ENCODE data around the gene SMIM12. TPM values are rescaled to one million over a fixed set of nuclear protein-coding genes. Genes with fewer than 3 reads are reported as not detected.

The SMIM12 gene
- polyA plus RNA-seq, 4 donors: 30.9 to 40.0 (median 33.1) TPM

- no peak for DNase-seq (ENCODE audit: low read depth in 4 of 4, low spot score in 2 of 4)
Observed at GRCh38 chr1:34808051-34808810, 51.3 kb downstream of the SMIM12 start.

- no peak for DNase-seq (ENCODE audit: low read depth in 4 of 4, low spot score in 2 of 4)
Observed at GRCh38 chr1:34806396-34806795, 53.2 kb downstream of the SMIM12 start.

- DNase-seq (ENCODE audit: low read depth in 4 of 4, low spot score in 2 of 4): no peak
Observed at GRCh38 chr1:34803770-34804169, 55.8 kb downstream of the SMIM12 start.

Other genes with a start within 250 kb of the SMIM12 start
- gene GJB5, start 104.7 kb downstream of the SMIM12 start, polyA plus RNA-seq (ENCODE audit: insufficient read length in 4 of 4): under 1 TPM in 3 of 4 donors, not detected in 1; 0.22 to 0.51 (median 0.30) TPM
- gene GJB4, start 100.0 kb downstream of the SMIM12 start, polyA plus RNA-seq (ENCODE audit: insufficient read length in 4 of 4): under 1 TPM in 3 of 4 donors, not detected in 1; 0.14 to 0.25 (median 0.16) TPM
- gene GJB3, start 78.5 kb downstream of the SMIM12 start, polyA plus RNA-seq (ENCODE audit: insufficient read length in 4 of 4): under 1 TPM; 0.11 to 0.42 (median 0.16) TPM
- 10 to 100 TPM; 14.0 to 22.0 (median 20.0) TPM for gene GJA4, start 66.8 kb downstream of the SMIM12 start, polyA plus RNA-seq (ENCODE audit: insufficient read length in 4 of 4)
- gene DLGAP3, start 69.9 kb upstream of the SMIM12 start, polyA plus RNA-seq (ENCODE audit: insufficient read length in 4 of 4): 1 to 10 TPM; 1.7 to 2.9 (median 2.5) TPM
- 10 to 100 TPM; 24.9 to 32.8 (median 30.5) TPM for gene TMEM35B, start 125.6 kb upstream of the SMIM12 start, polyA plus RNA-seq (ENCODE audit: insufficient read length in 4 of 4)
- 10 to 100 TPM; 15.3 to 25.9 (median 20.6) TPM for gene ZMYM6, start 172.2 kb upstream of the SMIM12 start, polyA plus RNA-seq (ENCODE audit: insufficient read length in 4 of 4)
- 10 to 100 TPM; 15.0 to 21.9 (median 19.2) TPM for gene ZMYM1, start 219.6 kb upstream of the SMIM12 start, polyA plus RNA-seq (ENCODE audit: insufficient read length in 4 of 4)